Esophagus muscularis mucosa (tissue), 4 donors: Measurements from ENCODE around the gene SLC39A7. TPM values are rescaled to one million over a fixed set of nuclear protein-coding genes. Genes with fewer than 3 reads are reported as not detected.

Experiments used
- DNase-seq: peaks from one replicate; pipeline ENCODE4 v3.0.0-alpha.2; 2017; ENCODE audit errors: extremely low spot score
- H3K27ac ChIP-seq, 4 donors: fragments of 200-600 bp; sonication (generic); replicated peaks in 1 of 4; 1 replicate in 3 of 4; 2 replicates in 1 of 4; pipeline ENCODE4 v1.5.1; 2016 to 2019; ENCODE audit warnings: mild to moderate bottlenecking in 1 of 4
- H3K27me3 ChIP-seq, 4 donors: fragments of 200-600 bp; sonication (generic); one replicate each; pipeline versions ENCODE4 v1.5.1 to v1.6.0; 2016 to 2019
- H3K36me3 ChIP-seq, 4 donors: fragments of 200-600 bp; sonication (generic); one replicate each; pipeline ENCODE4 v1.5.1; 2016 to 2019
- H3K4me1 ChIP-seq, 4 donors: fragments of 200-600 bp; sonication (generic); one replicate each; pipeline ENCODE4 v1.5.1; 2016 to 2019
- H3K4me3 ChIP-seq, 4 donors: fragments of 200-600 bp; sonication (generic); 1 replicate in 2 of 4; 2 replicates in 2 of 4; pipeline ENCODE4 v1.5.1; 2016 to 2019; ENCODE audit warnings: mild to moderate bottlenecking in 4 of 4, moderate library complexity in 1 of 4
- H3K9me3 ChIP-seq, 4 donors: fragments of 200-600 bp; sonication (generic); 1 replicate in 3 of 4; 2 replicates in 1 of 4; pipeline ENCODE4 v1.5.1; 2016 to 2019
- EP300 ChIP-seq: sonication (generic); formaldehyde crosslinking; IDR thresholded peaks from one replicate; pipeline ENCODE4 v1.6.1; 2017; ENCODE audit warnings: antibody characterized with exemption
- POLR2A ChIP-seq: fragments of 450-650 bp; IDR thresholded peaks from one replicate; pipeline ENCODE4 v1.6.1; 2017; ENCODE audit warnings: antibody characterized with exemption, moderate library complexity, mild to moderate bottlenecking, low read depth
- POLR2AphosphoS5 ChIP-seq, 2 donors: sonication (generic); formaldehyde crosslinking; IDR thresholded peaks; one replicate each; pipeline ENCODE4 v1.6.1; 2017; ENCODE audit warnings: antibody characterized with exemption in 2 of 2
- WGBS: methylation state at CpG from one replicate; pipeline ENCODE4 v1.1.5; 2018; 5-methylcytosine and 5-hydroxymethylcytosine counted together
- intact Hi-C: fragments of 100-400 bp; cut with DNase I; formaldehyde crosslinking; loops from one replicate; pipeline ENCODE4 v1.15.1; 2023
- total RNA-seq, 4 donors: library from RNA; depleted of rRNA; stranded (reverse); fragments of >200 nt; gene quantifications; one replicate each; pipeline versions ENCODE4 v1.1.0 to v1.2.1, GENCODE V29; 2016
- TF ChIP-seq, protein P1 (sequence below), 3 experiments: fragments of 200-600 bp in 2 of 3; fragments of 450-650 bp in 1 of 3; sonication (generic) in 2 of 3; IDR thresholded peaks; one replicate each; pipeline ENCODE4 v1.5.1; 2017 to 2019; ENCODE audit warnings: antibody characterized with exemption in 3 of 3, mild to moderate bottlenecking in 2 of 3, moderate library complexity in 1 of 3

Gene SLC39A7
- total RNA-seq, 4 donors from 2014 or later, result 43.6 to 80.1 (median 62.3) TPM

DNA sequence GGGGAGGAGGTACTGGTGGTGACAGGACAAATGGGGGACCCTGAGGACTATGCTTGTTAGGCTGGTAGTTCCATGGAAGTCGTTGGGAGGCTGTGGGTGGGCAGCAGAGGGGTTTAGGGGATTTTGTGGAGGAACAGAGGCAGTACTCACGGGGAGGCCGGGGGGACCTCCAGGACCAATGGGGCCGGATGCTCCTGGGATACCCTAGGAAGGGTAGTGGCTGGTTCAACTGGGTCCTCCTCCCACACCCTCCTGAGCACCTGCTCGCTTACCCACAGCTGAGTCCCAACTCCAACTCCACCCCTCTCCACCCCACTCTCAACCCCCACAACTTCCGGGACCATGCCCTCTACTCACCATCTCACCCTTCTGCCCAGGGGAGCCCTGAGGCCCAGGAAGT is 34.3 kb upstream of the SLC39A7 start:
- TF ChIP-seq, protein P1, sequence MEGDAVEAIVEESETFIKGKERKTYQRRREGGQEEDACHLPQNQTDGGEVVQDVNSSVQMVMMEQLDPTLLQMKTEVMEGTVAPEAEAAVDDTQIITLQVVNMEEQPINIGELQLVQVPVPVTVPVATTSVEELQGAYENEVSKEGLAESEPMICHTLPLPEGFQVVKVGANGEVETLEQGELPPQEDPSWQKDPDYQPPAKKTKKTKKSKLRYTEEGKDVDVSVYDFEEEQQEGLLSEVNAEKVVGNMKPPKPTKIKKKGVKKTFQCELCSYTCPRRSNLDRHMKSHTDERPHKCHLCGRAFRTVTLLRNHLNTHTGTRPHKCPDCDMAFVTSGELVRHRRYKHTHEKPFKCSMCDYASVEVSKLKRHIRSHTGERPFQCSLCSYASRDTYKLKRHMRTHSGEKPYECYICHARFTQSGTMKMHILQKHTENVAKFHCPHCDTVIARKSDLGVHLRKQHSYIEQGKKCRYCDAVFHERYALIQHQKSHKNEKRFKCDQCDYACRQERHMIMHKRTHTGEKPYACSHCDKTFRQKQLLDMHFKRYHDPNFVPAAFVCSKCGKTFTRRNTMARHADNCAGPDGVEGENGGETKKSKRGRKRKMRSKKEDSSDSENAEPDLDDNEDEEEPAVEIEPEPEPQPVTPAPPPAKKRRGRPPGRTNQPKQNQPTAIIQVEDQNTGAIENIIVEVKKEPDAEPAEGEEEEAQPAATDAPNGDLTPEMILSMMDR (IDR thresholded peaks at IDR 0.05), result no peak
- TF ChIP-seq EP300 (no peak), POLR2AphosphoS5 (IDR thresholded peaks at IDR 0.05) (no peak), POLR2A (no peak)
- peaks cover 6 to 11% (median 10%) of the 10 kb centered on the region in 4 donors for H3K4me1 ChIP-seq
- no peak overlapping the region for H3K4me3 ChIP-seq
- H3K27ac ChIP-seq, result no peak overlapping the region
- intact Hi-C loops, result no loop called here
- 89% methylated on average over 6 of the region's 6 CpGs for WGBS
- H3K27me3 ChIP-seq, result peaks cover 0 to 7% (median 0%) of the 10 kb centered on the region in 4 donors
- H3K9me3 ChIP-seq, result no peaks in the 10 kb centered on the region
- DNase-seq, result no peak
- H3K36me3 ChIP-seq, result no peaks in the 10 kb centered on the region

DNA sequence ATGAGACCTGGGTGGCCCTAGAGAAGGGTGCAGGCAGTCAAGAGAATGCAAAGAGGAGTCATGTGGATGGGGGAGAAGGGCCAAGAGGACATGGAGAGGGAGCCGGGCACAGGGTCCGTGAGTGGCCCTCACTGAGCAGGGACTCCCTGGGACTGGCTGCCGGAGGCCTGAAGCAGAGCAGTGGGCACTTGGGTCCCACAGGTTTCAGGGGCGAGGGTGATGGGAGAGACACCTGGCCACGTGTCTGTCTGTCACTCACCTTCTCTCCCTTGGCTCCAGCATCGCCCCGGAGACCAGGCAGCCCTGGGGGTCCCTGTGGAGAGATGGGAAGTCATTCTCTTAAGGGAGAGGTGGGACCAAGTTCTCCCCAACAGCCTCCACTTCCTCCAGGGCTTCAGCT is 33.9 kb upstream of the SLC39A7 start:
- no peak overlapping the region for H3K4me3 ChIP-seq
- H3K27ac ChIP-seq, result no peak overlapping the region
- no peak for DNase-seq
- no peak for TF ChIP-seq POLR2A
- TF ChIP-seq EP300, result no peak
- TF ChIP-seq, protein P1 (IDR thresholded peaks at IDR 0.05), result no peak
- TF ChIP-seq POLR2AphosphoS5 (IDR thresholded peaks at IDR 0.05), result no peak
- H3K9me3 ChIP-seq, result no peaks in the 10 kb centered on the region
- H3K4me1 ChIP-seq, result peaks cover 3 to 6% (median 5%) of the 10 kb centered on the region in 4 donors
- peaks cover 0 to 7% (median 0%) of the 10 kb centered on the region in 4 donors for H3K27me3 ChIP-seq
- WGBS, result 80% methylated on average over 7 of the region's 7 CpGs
- H3K36me3 ChIP-seq, result no peaks in the 10 kb centered on the region
- intact Hi-C loops, result no loop called here

DNA sequence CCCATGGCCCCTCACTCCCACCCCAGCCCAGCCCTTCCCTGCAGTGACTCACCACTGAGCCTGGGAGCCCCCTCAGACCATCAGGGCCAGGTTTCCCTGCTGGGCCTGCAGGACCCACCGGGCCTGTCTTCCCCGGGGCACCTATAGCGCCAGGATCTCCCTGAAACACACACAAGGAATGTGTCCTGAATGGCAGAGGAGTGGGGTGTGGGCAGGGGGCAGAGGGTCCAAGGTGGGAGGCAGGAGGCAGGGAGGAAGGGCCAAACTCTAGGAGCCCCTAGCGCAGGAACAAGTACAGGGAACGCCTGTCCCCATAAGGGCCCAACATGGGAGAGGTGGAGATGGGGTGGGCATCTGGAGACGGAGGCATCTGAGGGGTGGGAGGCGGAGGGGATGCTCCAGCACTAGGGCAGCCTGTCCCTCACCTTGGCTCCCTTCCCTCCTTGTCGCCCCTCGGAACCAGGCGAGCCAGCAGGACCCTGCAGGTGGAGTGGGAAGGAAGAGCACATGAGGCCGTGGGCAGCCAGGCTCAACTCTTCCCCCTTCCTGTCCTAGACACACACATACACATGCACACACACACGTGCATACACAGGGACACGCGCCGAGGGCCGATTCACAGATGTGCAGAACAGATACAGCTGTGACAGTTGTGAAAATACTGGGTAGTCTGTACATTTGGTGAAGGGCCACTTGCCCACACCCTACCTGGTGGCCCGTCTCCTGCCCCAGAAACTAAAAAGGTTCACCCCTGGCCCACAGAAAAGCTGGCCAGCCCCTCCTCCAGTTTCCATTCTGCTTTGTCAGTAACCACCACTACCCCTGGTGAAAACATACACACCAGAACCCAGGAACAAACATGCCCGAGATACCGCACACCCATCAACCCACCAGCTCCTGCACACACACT is 33.0 kb upstream of the SLC39A7 start:
- no peak for DNase-seq
- Histone ChIP-seq H3K9me3 (no peaks in the 10 kb centered on the region), H3K27me3 (peaks cover 0 to 7% (median 0%) of the 10 kb centered on the region in 4 donors), H3K4me3 (no peak overlapping the region), H3K36me3 (no peaks in the 10 kb centered on the region), H3K27ac (no peak overlapping the region), H3K4me1 (no peaks in the 10 kb centered on the region)
- 91% methylated on average over 15 of the region's 19 CpGs for WGBS
- TF ChIP-seq, protein P1 (IDR thresholded peaks at IDR 0.05), result no peak
- no peak for TF ChIP-seq EP300
- TF ChIP-seq POLR2AphosphoS5 (IDR thresholded peaks at IDR 0.05), result no peak
- no peak for TF ChIP-seq POLR2A
- intact Hi-C loops, result no loop called here

DNA sequence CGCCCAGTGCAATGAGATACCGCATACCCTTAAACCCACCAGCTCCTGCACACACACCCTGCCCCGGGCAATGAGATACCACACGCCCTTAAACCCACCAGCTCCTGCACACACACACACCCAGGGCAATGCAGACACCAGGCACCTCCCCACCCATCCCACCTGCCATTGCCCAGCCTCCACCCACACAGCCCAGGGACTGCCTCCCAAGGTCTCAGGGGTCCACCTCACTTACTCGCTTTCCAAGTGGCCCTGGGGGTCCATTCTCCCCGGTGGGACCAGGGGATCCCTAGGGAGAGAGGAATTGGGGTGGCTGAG is 32.4 kb upstream of the SLC39A7 start:
- 68% methylated on average over 5 of the region's 6 CpGs for WGBS
- TF ChIP-seq EP300 (no peak), POLR2AphosphoS5 (IDR thresholded peaks at IDR 0.05) (no peak), POLR2A (no peak)
- TF ChIP-seq, protein P1 (IDR thresholded peaks at IDR 0.05), result no peak
- Histone ChIP-seq H3K36me3 (no peaks in the 10 kb centered on the region), H3K4me3 (no peak overlapping the region), H3K27ac (no peak overlapping the region), H3K27me3 (peaks cover 0 to 7% (median 0%) of the 10 kb centered on the region in 4 donors), H3K4me1 (no peaks in the 10 kb centered on the region), H3K9me3 (no peaks in the 10 kb centered on the region)
- no peak for DNase-seq
- intact Hi-C loops, result no loop called here
